ENCODE measurements around the gene IFNA21.
"Not testable (repeated sequence)": the region's sequence is repeated elsewhere in the genome, so short reads cannot be mapped to it uniquely, and the experiment has no call there.

- TF ChIP-seq CTCF (IDR thresholded peaks at IDR 0.05); EZH2 (IDR thresholded peaks at IDR 0.05; ENCODE audit: borderline replicate concordance, insufficient read depth, low read depth, low read length, poor library complexity, severe bottlenecking): not testable (repeated sequence)
These were observed 21.0 kb upstream of the IFNA21 start, which contains the start of gene IFNA4 for GRCh38 chr9:21187487-21187886.
